Vagina (tissue), 2 donors: ENCODE measurements around the gene P3H2.

Experiments
- CTCF ChIP-seq, 3 experiments: fragments of 450-650 bp in 2 of 3; fragments of 200-600 bp in 1 of 3; sonication (generic) in 1 of 3; IDR thresholded peaks; one replicate each; pipeline ENCODE4 v1.5.1; 2017 to 2019; ENCODE audit warnings: antibody characterized with exemption in 3 of 3, mild to moderate bottlenecking in 2 of 3, moderate library complexity in 2 of 3
- POLR2A ChIP-seq, 2 donors: fragments of 450-650 bp; IDR thresholded peaks; one replicate each; pipeline ENCODE4 v1.6.1; 2017; ENCODE audit warnings: antibody characterized with exemption in 2 of 2, mild to moderate bottlenecking in 2 of 2, moderate library complexity in 2 of 2
- POLR2AphosphoS5 ChIP-seq, 2 donors: sonication (generic); formaldehyde crosslinking; IDR thresholded peaks; one replicate each; pipeline ENCODE4 v1.9.0; 2017; ENCODE audit warnings: antibody characterized with exemption in 2 of 2, mild to moderate bottlenecking in 2 of 2, low read depth in 1 of 2; ENCODE audit not compliant: insufficient read depth in 1 of 2

DNA sequence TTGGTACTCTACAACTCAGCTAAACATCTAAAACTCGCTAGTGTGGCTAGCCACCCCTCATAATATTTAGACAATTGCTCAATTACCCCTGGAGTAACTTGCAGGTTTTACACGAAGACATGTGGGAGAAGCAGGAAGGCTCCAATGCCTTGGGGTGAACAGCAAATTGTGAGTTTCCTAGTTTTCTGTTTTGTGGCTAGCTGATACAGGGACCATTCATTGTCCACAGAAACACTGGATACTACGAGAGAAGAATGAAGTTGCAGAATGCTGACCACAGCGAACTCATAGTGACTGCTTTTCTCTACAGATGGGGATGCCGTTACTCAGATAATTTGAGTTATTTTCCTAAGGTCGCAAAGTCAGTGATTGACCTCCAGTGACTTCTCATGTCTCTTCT is 212.9 kb downstream of the P3H2 start:
- TF ChIP-seq CTCF (IDR thresholded peaks at IDR 0.05) (no peak), POLR2AphosphoS5 (IDR thresholded peaks at IDR 0.05; ENCODE audit: insufficient read depth in 1 of 2, low read depth in 1 of 2) (no peak), POLR2A (IDR thresholded peaks at IDR 0.05) (no peak)
